HG03095 (cell line): Measurements from ENCODE around the gene ZNF530.

ENCODE experiments used
- ATAC-seq: cut with Tn5 transposase; IDR thresholded peaks from one replicate; pipeline ENCODE4 v1.9.1; 2021; ENCODE audit warnings: moderate library complexity; ENCODE audit not compliant: unreplicated experiment

The ZNF530 gene

DNA sequence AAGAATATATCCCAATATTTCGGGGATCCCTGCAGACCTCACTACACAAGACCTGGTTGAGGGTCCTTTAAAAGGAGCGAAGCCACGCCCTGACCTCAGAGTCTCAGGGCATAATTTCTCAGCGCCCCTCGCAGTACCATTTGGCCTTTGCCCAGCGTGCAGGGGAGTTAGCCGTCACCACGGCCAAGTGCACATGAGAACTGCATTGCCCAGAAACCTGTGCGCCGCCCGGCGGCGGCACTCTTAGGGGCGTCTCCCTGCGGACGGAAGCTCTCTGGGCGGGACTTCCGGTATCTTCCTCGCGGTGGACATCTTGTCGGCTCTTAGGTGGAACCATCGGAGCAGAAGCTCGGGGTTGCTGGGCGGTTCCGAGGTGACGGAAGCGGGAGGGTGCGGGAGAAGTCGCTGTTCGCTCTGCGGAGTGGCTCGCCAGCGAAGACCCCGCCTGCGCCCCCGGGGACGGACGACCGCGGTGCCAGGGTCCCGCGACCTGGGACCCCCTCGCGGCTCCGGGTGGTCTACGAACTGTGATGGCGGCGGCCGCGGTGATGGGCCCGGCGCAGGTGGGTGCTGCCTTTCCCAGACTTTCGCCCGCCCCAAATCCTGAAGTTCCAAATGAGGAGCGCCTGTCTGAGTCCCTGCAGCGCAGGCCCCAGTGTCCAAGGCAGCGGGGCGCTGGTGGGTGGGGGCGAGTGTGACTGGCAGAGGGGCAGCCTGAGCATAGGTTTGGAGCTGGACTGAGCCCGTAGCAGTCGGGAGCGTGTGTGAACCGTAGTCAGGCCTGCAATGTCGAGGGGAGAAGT lies 14.5 kb downstream of the ZNF530 start, which contains the start of gene ZNF134:
Gene ZNF134 (plus strand): TSS at position 302 of the 803 bp plus-strand sequence. CDS start 5,227 bp downstream, outside the sequence.
- peak; percentile 87 for ATAC-seq

DNA sequence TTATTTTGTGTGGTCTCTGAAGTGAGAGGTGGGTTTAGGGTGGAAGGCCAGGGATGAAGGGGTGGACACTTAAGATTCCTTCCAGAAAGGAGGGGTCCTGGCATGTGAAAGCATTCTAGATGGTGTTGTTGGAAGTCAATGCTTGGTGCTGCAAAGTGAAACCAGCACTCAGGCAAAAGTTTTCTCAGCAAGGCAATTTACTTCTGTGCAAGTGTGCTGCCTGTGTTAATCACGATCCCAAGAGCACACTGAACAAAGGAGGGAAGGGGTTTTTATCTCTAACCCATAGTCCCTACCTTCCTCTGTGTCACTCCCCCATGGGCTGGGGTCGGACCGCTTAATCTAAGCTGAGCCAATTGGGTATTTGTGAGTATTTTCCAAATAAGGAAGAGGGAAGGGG lies 15.7 kb downstream of the ZNF530 start:
- ATAC-seq: no peak

DNA sequence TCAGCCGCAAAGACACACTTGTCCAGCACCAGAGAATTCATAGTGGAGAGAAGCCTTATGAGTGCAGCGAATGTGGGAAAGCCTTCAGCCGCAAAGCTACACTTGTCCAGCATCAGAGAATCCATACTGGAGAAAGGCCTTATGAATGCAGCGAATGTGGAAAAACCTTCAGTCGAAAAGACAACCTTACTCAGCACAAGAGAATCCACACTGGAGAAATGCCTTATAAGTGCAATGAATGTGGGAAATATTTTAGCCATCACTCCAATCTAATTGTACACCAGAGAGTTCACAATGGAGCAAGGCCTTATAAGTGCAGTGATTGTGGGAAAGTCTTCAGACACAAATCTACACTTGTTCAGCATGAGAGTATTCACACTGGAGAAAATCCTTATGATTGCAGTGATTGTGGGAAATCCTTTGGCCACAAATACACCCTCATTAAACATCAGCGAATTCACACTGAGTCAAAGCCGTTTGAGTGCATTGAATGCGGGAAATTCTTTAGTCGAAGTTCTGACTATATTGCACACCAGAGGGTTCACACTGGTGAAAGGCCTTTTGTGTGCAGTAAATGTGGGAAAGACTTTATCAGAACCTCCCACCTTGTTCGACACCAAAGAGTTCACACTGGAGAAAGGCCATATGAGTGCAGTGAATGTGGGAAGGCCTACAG lies 21.1 kb downstream of the ZNF530 start:
- ATAC-seq: no peak

DNA sequence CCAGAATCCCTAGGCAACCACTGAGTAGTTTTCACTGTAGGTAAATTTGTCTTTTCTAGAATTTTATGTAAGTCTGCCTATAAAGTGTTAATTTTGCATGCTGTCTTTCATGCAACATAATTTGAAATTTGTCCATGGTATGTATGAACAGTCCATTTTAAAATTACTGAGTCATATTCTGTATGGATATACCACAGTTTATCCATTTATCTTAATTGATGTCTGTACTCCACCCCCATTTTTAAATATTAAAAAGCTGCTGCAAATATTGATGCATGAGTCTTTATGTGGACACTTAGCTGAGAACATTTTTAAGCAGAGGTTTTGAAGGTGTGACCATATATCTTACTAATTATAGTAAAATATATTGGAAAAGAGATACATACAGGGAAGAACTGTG lies 23.4 kb downstream of the ZNF530 start:
- ATAC-seq: no peak

DNA sequence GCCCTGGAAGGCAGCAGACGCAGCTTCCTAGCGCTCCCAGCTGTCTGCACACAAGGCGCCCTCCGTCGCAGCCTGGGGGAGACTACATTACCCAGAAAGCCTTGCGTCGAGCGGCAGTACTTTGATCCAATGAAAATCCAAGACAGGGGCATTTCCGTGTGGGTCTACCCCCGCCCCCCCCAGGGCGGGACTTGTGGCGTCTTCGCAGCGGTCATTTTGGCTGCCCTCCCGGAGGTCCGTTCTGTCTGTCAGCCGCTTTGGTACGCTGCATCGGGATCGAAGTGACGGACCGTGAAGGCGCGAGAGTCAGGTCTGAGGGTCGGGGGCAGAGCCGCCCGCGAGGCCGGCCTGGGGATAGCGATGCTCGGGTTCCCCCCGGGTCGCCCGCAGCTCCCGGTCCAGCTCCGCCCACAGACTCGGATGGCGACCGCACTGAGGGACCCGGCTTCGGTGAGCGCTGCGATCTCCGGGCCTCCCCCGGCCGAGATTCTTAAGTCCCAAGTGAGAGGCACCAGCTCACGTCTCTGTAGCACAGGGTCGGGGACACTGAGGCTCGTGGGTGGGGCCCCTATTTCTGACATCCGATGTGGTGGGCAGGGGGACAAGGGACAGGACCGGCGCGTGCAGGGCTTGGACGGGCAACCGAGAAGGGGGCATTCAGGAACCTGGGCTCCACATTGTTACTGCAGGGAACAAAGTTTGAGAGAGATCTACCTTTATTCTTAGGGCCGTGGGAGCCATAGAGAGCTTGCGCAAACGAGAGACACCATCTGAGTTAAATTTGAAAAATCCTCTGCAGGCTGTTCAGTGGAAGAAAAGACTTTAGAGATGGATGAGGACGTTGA lies 33.5 kb downstream of the ZNF530 start, which contains the start of gene ZNF211:
Gene ZNF211 (plus strand): TSS at position 182 of the 845 bp plus-strand sequence. CDS start 179 bp downstream, at position 361.
- ATAC-seq: peak; percentile 91

DNA sequence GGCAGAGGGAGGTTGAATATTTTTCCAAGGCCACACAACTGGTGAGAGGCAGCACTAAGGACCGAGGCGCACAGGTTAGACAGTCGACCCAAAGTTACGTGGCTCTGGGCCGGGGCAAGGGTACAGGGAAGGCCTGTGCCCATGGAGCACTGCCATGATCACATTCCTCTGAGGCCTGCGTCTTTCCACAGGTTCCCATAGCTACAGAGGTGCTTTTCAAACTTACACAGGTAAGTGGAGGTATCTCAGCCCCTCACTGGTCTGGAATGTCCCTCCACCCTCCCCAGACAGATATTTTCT lies 34.1 kb downstream of the ZNF530 start:
- no peak for ATAC-seq

DNA sequence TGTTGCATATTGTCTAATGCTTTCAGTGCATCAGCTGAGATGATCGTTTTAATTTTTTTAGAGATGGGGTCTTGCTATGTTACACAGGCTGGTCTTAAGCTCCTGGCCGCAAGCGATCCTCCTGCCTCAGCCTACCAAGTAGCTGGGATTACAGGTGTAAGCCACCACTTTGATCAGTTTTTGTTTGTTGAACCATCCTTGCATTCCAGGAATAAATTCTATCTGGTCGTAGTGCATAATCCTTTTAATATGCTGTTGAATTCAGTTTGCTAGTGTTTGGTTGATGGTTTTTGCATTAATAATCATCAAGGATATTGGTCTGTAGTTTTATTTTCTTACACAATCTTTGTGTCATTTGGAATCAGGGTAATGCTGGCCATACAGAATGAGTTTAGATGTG lies 37.7 kb downstream of the ZNF530 start:
- no peak for ATAC-seq

DNA sequence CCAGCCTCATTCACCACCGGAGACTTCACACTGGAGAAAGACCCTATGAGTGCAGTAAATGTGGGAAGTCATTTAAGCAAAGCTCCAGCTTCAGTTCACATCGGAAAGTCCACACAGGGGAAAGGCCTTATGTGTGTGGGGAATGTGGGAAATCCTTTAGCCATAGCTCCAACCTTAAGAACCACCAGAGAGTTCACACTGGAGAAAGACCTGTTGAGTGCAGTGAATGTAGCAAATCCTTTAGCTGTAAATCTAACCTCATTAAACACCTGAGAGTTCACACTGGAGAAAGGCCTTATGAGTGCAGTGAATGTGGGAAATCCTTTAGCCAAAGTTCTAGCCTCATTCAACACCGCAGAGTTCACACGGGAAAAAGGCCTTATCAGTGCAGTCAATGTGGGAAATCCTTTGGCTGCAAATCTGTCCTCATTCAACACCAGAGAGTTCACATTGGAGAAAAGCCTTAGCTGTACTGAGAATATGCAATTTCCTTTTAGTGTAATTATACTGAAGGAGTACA lies 42.1 kb downstream of the ZNF530 start:
- no peak for ATAC-seq

DNA sequence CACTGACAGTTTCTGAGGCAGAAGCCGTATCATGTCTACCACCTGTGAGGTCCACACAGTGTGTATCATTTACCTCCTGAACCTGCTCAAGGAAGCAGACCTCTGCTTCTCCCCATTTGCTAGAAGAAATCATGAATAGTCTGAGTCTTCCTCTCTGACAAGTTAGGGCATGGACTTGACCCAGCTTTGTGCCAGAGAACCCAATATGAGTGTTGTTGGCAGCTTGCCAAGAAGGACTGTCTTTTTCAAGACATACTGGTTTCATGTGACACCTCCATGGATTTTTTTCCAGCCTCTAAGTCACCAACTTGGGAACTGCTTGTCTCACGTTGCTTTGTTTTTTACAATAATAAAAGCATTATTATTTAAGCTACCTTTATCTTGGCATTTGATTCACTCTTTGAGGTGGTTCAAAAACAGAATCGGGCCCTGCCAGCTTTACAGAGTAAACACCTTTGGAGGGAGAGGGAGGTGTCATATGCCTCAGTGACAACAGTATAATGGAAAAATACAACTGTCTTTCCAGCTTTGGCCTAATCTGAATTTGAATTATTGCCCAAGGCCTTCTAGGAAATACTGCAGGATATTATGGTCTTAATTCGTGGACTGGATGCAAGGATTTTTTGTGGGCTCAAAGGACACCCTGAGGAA lies 42.8 kb downstream of the ZNF530 start:
- ATAC-seq: no peak

DNA sequence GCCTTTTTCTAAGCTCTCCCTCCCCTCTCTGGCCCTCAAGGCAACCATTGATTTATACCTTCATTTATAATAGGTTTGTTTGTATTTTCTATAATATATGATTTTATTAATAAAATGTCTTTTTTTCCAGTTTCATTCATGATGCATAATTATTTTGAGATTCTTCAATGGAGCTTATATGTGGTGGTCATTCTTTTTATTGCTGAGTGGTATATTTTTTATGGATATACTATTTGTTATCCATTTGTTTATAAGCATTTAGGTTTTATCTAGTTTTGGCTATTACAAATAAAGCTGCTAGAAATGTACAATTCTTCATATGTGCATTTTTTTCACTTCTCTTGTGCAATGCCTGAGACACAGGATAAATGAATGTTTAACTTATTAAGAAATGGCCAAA lies 44.0 kb downstream of the ZNF530 start:
- ATAC-seq: no peak

DNA sequence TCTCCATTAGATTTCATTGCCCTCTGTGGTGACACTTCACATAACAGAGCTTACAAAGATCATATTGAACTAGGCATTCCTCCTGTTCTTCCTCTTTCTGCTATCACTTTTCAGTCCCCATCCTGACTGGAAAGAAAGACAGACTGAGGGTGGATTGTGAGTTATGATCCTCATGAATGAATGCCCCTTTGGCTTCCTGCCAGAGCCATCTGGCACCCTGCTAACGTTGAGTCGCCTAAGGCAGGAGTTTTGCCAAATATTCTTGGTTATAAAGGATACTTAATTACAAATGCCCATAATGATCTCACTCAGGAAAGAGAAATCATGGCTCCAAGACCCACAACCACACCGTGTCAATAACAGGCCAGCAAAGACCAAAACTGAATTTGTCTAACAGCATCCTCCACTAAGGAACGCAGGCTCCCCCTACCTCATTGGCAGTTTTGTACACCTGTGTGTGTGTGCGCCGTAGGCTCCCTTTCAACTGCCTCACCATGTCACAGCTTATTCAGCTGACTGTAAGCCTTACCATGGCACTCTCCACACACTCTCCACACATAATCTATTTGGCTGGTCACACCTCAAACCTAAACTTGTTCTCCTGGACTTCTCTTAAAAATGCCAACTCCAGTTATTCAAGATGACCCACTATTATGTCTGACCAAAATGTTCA lies 48.8 kb downstream of the ZNF530 start:
- ATAC-seq: no peak

DNA sequence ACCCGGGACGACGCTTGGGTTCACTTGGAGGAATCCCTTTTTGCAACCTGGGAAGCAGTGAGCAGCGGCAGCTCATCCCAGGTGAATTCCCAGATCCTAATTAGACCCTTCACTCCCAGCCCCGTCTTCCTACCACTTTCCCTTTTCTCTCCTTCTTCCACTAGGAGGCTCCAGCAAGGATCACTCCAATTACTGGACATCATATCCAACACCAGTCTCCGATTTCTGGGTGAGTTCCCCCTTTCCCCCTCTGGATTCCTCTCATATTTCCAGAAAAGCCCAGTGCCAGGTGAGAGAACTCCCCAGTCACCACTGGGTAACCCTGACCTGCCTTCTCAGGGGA lies 51.9 kb downstream of the ZNF530 start:
- ATAC-seq: no peak

DNA sequence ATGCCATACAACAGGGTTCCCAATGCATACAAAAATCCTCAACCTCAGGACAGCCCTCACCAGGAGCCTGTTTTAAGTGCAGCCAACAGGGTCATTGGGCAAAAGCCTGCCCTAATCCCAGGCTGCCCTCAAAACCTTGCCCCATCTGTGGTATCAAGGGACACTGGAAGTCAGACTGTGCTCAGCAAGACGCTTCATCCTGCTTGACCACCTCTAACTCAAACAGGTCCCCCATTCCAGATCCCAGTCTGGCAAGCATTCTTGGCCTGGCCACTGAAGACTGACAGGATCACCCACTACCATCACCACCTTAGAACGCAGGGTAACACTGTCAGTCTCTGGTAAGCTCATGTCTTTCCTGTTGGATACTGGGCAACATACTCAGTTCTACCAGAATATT lies 54.0 kb downstream of the ZNF530 start:
- ATAC-seq: no peak

DNA sequence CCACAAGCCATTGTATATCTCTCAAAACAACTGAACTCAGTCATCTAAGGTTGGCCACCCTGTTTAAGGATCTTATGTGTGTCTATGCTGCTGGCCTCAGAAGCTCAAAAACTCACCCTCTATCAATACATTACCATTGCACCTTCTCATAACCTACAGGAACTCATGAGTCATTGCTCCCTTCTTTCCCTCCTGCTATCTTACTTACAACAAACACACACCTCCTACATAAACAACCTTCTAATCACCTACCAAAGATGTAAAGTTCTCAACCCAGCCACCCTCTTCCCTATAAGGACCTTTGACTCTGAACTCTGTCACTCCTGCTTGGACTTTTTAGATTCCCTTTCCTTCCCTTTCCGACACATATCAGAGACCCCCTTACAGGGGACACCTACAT lies 55.8 kb downstream of the ZNF530 start:
- no peak for ATAC-seq

DNA sequence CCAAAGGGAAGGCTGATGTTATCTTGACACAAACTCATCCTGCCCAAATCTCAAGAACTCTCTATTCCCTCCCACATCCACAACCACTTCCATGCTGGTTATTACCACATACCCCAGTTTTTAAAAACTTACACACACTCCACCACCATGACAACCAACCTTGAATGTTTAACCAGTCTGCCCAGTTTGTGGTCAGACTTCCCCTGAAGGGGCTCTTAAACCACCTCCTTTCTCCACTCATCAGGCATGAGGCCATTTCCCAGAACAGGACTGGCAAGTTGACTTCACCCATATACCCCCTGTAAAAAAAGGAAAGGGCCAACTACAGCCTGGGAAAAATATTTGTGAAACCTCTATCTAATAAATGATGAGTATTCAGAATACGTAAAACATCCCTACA lies 56.7 kb downstream of the ZNF530 start:
- no peak for ATAC-seq
